Measurements from ENCODE around the gene TADA2A. TPM values are rescaled to one million over a fixed set of nuclear protein-coding genes. Genes with fewer than 3 reads are reported as not detected.

TADA2A gene
- total RNA-seq, 2 donors from 2014 or later: 26.9 to 31.6 TPM

DNA sequence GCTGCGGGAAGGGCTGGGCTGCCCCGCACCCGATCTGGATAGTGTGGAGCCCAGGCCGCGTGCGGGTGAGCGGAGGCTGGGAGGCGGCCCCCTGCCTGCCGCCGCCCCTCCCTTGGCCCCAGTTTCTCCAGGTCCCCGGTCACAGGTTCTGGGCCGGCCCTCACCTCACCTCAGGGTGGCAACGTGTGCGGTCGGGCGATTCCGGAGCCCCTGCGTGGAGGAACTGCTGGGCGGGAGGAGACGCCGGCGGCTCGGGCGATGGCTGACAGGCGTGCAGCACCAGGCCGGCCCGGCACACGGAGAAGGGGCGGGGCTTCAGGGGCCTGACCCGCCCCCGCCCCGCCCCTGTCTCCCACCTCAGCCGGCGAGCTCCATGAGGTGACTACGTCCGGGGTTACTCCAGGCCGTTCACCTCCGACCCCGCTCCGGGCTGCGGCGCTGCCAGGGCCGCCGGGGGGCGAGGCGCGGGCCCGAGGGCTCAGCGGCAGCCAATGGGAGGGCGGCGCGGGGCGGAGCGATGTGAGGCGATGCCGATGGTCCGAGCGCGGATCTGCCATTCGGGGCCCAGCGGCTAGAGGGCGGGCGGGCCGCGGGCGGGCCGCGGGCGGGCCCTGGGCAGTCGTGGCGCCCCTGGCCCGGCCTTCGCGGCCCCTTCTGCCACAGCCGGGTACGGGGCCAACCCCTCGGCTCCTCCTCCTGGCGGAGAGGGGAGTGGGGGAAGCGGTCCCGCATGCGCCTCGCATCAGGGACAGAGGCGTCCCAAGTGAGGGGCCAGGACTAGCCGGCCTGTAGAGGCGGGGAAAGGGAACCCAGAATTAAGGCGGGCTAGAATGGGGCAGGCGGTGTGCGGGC, 47.6 kb upstream of the TADA2A start:
- Mint-ChIP-seq H3K9me3 (no peaks in the 10 kb centered on the region), H3K27me3 (ENCODE audit: insufficient read depth) (no peaks in the 10 kb centered on the region), H3K4me3 (peak overlapping the region; percentile 87), H3K4me1 (peaks cover 26% of the 10 kb centered on the region), H3K27ac (peak overlapping the region; percentile 94), H3K36me3 (ENCODE audit: low read depth) (no peaks in the 10 kb centered on the region)
- no peaks in the 10 kb centered on the region for H3K9me3 ChIP-seq (ENCODE audit: control insufficient read depth, low read length)
- H3K27ac ChIP-seq (ENCODE audit: low read depth, low read length): peak overlapping the region; percentile 85
- H3K36me3 ChIP-seq (ENCODE audit: control insufficient read depth, insufficient read depth, low read length): peaks cover 7% of the 10 kb centered on the region
- no peaks in the 10 kb centered on the region for H3K27me3 ChIP-seq (ENCODE audit: control insufficient read depth, insufficient read depth, low read length, poor library complexity, severe bottlenecking)
- 0 to 1% methylated on average over 36 to 88 of the region's 88 CpGs for WGBS, 2 experiments (ENCODE audit: insufficient coverage in 1 of 2, insufficient read length in 1 of 2)
- H3K9ac ChIP-seq (ENCODE audit: extremely low read depth, low read length, poor library complexity, severe bottlenecking): peak overlapping the region; percentile 66
- DNase-seq: peak; percentile 100
- peak overlapping the region; percentile 97 for H3K4me3 ChIP-seq (ENCODE audit: low read length)
- H3K4me1 ChIP-seq (ENCODE audit: control insufficient read depth, insufficient read depth, low read length): peaks cover 8% of the 10 kb centered on the region
- TF ChIP-seq, protein P1, sequence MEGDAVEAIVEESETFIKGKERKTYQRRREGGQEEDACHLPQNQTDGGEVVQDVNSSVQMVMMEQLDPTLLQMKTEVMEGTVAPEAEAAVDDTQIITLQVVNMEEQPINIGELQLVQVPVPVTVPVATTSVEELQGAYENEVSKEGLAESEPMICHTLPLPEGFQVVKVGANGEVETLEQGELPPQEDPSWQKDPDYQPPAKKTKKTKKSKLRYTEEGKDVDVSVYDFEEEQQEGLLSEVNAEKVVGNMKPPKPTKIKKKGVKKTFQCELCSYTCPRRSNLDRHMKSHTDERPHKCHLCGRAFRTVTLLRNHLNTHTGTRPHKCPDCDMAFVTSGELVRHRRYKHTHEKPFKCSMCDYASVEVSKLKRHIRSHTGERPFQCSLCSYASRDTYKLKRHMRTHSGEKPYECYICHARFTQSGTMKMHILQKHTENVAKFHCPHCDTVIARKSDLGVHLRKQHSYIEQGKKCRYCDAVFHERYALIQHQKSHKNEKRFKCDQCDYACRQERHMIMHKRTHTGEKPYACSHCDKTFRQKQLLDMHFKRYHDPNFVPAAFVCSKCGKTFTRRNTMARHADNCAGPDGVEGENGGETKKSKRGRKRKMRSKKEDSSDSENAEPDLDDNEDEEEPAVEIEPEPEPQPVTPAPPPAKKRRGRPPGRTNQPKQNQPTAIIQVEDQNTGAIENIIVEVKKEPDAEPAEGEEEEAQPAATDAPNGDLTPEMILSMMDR (conservative IDR thresholded peaks at IDR 0.05): peak; percentile 67

DNA sequence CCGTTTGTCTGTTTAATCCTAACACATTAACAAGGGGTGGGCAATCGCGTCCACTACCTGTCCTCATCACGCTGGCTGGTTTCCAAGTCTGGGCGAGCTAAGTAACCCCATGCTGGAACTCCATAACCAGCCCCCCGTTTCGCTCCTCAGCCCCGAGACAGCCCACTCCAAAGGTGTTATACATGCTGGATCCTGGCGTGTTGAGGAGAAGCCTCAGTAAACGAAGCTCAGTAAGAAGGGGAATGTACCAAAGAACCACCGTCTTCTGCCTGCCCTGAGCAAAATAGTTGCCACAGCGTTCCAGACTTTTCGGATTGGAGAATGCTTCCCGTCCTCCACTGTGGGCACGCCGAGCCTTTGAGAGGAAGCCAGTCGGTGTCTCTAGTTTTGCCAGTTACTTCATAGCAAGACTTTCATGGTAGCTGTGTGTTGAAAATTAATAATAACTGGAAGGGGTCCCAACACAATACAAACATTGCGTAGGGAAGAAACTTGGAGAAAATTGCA, 47.0 kb upstream of the TADA2A start:
- peak overlapping the region; percentile 80 for H3K27ac ChIP-seq (ENCODE audit: low read depth, low read length)
- 39 to 43% methylated on average over 16 to 18 of the region's 18 CpGs for WGBS, 2 experiments (ENCODE audit: insufficient coverage in 1 of 2, insufficient read length in 1 of 2)
- peaks cover 26% of the 10 kb centered on the region for H3K4me1 Mint-ChIP-seq
- peak overlapping the region; percentile 87 for H3K4me3 Mint-ChIP-seq
- no peaks in the 10 kb centered on the region for H3K36me3 ChIP-seq (ENCODE audit: control insufficient read depth, insufficient read depth, low read length)
- no peaks in the 10 kb centered on the region for H3K27me3 ChIP-seq (ENCODE audit: control insufficient read depth, insufficient read depth, low read length, poor library complexity, severe bottlenecking)
- H3K9me3 ChIP-seq (ENCODE audit: control insufficient read depth, low read length): no peaks in the 10 kb centered on the region
- peaks cover 8% of the 10 kb centered on the region for H3K4me1 ChIP-seq (ENCODE audit: control insufficient read depth, insufficient read depth, low read length)
- TF ChIP-seq, protein P1 (conservative IDR thresholded peaks at IDR 0.05): no peak
- H3K36me3 Mint-ChIP-seq (ENCODE audit: low read depth): no peaks in the 10 kb centered on the region
- no peaks in the 10 kb centered on the region for H3K9me3 Mint-ChIP-seq
- H3K9ac ChIP-seq (ENCODE audit: extremely low read depth, low read length, poor library complexity, severe bottlenecking): peak overlapping the region; percentile 18
- peak overlapping the region; percentile 71 for H3K4me3 ChIP-seq (ENCODE audit: low read length)
- H3K27ac Mint-ChIP-seq: peak overlapping the region; percentile 20
- no peak for DNase-seq
- H3K27me3 Mint-ChIP-seq (ENCODE audit: insufficient read depth): no peaks in the 10 kb centered on the region

DNA sequence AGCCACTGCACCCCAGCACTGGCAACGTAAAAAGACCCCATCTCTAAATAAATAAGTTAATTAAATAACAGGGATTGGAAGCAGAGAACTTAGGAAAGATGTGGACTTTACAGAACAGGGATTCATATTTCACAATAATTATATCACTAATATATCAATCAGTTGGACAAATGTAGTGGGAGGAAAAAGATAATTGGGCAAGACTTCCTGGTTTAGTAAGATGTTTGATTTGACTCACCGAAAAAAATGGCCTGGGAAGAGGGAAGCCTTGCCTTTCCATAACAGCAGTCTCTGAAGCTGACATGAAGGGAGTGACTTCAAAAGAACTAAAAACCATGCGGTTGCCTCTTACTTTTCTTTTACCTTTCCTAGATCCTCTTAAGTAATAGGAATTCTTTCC, 46.1 kb upstream of the TADA2A start:
- no peak overlapping the region for H3K27ac Mint-ChIP-seq
- Histone ChIP-seq H3K9me3 (ENCODE audit: control insufficient read depth, low read length) (no peaks in the 10 kb centered on the region), H3K27ac (ENCODE audit: low read depth, low read length) (no peak overlapping the region), H3K4me1 (ENCODE audit: control insufficient read depth, insufficient read depth, low read length) (peaks cover 8% of the 10 kb centered on the region), H3K9ac (ENCODE audit: extremely low read depth, low read length, poor library complexity, severe bottlenecking) (no peak overlapping the region), H3K36me3 (ENCODE audit: control insufficient read depth, insufficient read depth, low read length) (no peaks in the 10 kb centered on the region), H3K4me3 (ENCODE audit: low read length) (no peak overlapping the region), H3K27me3 (ENCODE audit: control insufficient read depth, insufficient read depth, low read length, poor library complexity, severe bottlenecking) (no peaks in the 10 kb centered on the region)
- 79 to 91% methylated on average over 2 of the region's 3 CpGs for WGBS, 2 experiments (ENCODE audit: insufficient coverage in 1 of 2, insufficient read length in 1 of 2)
- peaks cover 26% of the 10 kb centered on the region for H3K4me1 Mint-ChIP-seq
- H3K4me3 Mint-ChIP-seq: no peak overlapping the region
- no peak for DNase-seq
- H3K27me3 Mint-ChIP-seq (ENCODE audit: insufficient read depth): no peaks in the 10 kb centered on the region
- TF ChIP-seq, protein P1 (conservative IDR thresholded peaks at IDR 0.05): no peak
- no peaks in the 10 kb centered on the region for H3K9me3 Mint-ChIP-seq
- H3K36me3 Mint-ChIP-seq (ENCODE audit: low read depth): no peaks in the 10 kb centered on the region
